ENCODE data around the gene SLC17A8.
A peak's percentile ranks its signal among the peaks of the same experiment; 100 is the strongest.
"Not testable (repeated sequence)": the region's sequence is repeated elsewhere in the genome, so short reads cannot be mapped to it uniquely, and the experiment has no call there.

Gene SLC17A8

DNA sequence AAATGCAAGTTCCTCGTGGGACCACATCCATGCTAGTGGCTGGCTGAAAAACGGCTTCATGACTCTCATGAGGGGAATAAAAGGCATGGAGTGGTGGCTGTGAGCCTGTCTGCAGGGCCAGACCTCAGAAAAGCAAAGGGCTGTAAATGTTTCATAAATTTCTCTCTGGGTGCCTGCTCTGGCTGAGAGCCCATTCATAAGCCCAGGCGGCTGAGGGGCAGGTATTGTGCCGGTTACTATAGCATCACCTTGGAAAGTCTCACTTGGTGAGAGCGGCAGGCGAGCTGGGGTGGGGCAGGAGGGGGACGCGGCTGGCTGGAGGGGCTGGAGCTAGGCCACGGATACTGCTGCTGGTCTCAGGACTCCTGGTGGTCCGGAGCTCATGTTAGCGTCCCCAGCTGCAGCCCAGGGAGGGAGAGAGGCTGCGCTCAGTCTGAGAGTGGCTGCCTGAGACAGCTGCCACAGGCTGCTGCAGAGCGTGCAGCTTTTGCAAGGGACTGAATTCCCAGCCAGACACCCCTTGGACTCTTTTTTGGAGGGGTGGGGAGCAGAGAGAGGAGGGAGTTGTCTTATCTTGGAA is at the start of gene SLC17A8:
SLC17A8 (plus strand) TSS at position 431 of the 580 bp plus-strand sequence. CDS start 318 bp downstream, outside the sequence.
- no peak for DNase-seq (ENCODE audit: low spot score)
- no peak for FAIRE-seq

DNA sequence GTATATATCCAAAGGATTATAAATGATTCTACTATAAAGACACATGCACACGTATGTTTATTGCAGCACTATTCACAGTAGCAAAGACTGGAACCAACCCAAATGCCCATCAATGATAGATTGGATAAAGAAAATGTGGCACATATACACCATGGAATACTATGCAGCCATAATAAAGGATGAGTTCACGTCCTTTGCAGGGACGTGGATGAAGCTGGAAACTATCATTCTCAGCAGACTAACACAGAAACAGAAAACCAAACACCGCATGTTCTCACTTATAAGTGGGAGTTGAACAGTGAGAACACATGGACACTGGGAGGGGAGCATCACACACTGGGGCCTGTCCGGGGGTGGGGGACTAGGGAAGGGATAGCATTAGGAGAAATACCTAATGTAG is 48.7 kb upstream of the SLC17A8 start:
- FAIRE-seq; DNase-seq (ENCODE audit: low spot score): not testable (repeated sequence)

DNA sequence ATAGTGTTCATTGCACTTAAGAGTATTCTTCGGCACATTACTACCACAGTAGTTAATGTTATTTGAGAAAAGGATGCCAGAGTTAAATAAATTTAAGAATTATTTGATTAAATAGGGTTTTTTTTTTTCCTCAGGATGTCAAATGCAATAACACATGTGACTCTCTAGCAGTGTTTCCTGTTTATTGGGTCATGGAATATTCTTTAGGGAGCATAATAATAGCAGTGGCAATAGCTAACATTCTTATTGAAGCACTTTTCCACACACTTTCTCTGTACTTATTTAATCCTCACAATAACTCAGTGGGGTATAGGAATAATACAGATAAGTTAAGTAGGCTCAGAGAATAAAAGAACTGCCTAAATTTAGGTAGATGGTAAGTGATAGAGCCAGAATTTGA is 45.6 kb upstream of the SLC17A8 start:
- FAIRE-seq (no peak), DNase-seq (ENCODE audit: low spot score) (no peak)

DNA sequence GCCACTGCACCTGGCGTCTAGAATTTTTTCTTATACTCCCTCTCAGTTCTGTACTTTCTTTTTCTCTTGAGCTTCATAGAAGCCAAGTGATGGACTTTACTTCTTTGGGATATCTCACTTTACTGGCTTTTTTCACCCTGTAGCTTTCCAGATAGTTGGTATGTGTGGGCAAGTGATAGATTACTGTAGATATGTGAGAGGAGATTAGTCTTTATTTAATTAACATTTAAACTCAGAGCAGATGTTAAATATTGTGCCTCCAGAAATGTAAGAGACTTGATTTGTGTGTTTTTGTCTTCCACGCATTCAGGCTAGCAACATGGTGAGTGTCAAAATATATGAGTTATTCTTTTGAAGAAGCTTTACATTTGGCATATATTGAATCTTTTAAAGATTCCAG is 39.5 kb upstream of the SLC17A8 start:
- DNase-seq (ENCODE audit: low spot score) (no peak), FAIRE-seq (no peak)

DNA sequence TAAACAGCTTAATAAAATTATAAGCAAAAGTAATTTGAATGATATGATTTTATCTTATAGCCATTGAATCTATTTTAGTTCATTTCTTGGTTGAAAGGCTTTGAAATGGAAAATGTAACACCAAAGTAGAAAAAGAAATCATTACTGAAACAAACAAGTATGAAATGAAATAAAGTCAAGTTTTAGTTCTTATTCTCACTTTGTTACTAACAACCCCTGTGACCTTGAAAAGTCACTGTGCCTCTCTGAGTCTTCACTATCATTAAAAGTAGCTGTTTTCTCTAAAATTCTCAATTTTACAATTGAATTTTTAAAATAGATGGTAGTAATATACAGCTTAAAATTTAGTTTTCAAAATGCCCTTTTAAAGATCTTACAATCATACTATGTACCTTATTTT is 32.4 kb upstream of the SLC17A8 start:
- no peak for DNase-seq (ENCODE audit: low spot score)
- FAIRE-seq, result no peak

DNA sequence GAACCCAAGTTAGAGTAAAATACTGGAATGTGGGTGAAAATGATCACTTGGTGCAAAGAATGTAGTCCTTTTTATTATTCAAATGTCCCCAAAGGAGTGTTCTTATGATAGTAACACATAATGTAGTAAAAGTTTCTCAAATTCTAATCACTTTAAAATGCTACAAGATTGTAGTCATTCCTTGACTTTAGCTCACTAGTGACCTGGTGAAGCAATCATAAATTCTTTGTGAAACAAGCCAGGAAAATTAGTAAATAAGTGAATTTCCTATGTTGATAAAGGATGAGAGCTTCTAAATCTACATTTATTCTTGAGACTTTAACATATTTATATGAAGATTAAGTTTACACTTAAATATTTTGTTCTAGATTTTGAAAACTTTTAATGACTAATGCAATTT is 30.7 kb upstream of the SLC17A8 start:
- DNase-seq (ENCODE audit: low spot score) (no peak), FAIRE-seq (no peak)

DNA sequence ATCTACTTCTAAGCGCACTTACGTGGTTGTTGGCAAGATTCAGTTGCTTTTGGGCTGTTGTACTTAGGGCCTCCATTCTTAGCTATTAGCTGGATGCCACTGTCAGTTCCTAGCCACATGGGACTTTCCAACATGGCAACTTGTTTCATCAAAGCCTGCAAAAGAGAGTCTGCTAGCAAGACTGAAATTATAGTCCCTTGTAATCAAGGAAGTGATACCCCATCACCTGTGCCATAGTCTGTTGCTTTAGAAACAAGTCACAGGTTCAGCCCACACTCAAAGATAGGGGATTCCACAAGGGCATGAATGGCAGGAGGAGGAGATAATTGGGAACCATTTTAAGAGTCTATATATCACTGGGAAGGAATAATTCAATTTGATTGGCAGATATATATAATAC is 27.1 kb upstream of the SLC17A8 start:
- FAIRE-seq (no peak), DNase-seq (ENCODE audit: low spot score) (no peak)

DNA sequence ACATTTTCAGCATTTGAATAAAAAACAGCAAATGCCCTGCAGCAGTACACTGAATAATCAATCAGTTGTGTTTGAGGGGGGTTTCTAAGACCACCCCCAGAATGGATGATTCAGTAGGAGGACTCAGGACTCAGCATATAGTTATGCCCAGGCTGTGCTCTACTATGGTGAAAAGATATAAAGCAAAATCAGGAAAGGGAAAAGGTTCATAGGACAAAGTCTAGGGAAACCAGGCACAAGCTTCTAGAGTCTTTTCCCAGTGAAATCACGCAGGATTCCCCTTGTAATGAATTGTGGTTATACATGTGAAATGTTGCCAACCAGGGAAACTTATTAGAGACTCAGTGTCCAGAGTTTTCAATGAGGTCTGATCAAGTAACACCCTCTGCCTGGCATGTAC is 25.0 kb upstream of the SLC17A8 start:
- FAIRE-seq (no peak), DNase-seq (ENCODE audit: low spot score) (no peak)

DNA sequence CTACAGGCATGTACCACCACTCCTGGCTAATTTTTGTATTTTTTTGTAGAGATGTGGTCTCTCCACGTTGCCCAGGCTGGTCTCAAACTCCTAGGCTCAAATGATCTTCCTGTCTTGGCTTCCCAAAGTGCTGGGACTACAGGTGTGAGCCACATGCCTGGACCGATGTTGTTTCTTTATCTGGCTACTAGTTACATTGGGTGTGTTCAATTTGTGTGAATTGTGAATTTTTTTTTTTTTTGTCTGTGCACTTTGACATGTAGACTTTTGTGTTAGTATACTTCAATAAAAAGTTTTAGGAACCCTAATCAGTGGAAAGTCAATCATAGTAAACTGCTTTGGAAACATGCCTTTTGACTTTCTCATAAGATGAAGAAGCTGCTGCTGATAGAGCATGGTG is 24.0 kb upstream of the SLC17A8 start:
- FAIRE-seq, result no peak

DNA sequence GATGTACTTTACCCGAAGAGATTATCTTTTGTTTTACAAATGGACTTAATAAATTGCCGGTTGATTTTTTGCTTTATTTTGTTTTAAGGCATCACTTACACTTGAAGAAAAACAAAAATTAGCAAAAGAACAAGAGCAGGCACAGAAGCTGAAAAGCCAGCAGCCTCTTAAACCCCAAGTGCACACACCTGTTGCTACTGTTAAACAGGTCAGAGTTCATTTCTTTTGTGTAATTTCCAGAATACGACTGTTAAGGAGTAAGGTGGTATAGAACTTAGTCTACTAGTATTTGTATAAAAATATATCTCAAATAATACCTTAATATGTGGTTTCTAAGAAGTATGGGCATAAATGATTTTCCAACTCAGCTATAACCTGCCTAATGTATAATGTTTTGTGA is 19.6 kb upstream of the SLC17A8 start:
- no peak for DNase-seq (ENCODE audit: low spot score)
- no peak for FAIRE-seq

More for the DNA sequence above, 24.0 kb upstream of the SLC17A8 start:
- no peak for DNase-seq (ENCODE audit: low spot score)

DNA sequence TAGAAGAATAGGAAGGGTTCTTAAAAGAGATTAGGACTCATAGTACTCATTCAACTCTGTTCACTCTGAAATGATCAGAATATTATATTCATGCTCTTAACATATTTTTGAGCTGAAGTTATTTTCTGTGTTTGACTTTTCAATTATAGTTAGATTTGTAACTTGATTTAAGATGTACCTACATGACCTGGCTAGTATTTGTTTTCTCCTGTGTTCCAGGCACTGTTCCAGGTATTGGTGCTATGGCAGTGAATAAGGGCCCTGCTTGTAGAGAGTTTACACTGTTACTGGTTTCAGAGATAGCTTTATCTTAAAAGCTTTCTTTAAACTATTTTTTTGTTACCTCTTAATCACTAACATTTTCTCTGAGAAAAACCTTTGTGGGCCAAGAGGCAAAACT is 19.1 kb upstream of the SLC17A8 start:
- FAIRE-seq (no peak), DNase-seq (ENCODE audit: low spot score) (no peak)

DNA sequence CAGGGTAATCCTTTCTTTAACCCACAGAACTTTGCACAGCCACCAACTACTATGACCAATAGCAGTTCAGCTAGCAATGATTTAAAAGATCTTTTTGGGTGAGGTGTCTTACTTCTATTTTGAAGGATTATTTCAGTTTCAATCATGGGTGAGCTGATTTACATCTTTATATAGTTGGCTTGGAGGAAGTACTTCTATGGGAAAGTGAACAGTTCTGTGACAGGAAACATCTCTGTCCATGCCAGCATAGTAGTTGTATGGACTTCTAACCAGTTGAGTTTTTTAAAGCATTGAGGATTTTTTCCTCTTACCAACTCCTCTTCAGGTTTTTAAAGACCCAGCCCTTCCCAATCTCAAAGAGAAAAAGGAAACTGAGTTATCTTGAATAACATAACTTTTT is 17.8 kb upstream of the SLC17A8 start:
- FAIRE-seq, result no peak
- DNase-seq (ENCODE audit: low spot score), result no peak

DNA sequence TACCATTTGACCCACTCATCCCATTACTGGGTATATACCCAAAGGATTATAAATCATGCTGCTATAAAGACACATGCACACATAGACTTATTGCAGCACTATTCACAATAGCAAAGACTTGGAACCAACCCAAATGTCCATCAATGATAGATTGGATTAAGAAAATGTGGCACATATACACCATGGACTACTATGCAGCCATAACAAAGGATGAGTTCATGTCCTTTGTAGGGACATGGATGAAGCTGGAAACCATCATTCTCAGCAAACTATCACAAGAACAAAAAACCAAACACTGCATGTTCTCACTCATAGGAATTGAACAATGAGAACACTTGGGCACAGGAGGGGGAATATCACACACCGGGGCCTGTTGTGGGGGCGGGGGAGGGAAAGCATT is 14.0 kb upstream of the SLC17A8 start:
- not testable (repeated sequence) for FAIRE-seq; DNase-seq (ENCODE audit: low spot score)

DNA sequence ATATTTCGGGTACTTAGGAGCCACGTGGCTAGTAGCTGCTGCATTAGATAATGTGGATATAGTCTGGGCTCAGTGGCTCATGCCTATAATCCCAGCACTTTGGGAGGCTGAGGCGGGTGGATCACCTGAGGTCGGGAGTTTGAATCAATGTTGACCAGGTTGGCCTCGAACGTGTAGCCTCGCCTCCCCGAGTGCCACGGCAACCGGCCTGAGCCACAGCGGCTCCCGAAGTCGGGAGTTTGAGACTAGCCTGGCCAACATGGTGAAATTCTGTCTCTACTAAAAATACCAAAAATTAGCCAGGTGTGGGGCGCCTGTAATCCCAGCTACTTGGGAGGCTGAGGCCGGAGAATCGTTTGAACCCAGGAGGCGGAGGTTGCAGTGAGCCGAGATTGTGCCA is 12.5 kb upstream of the SLC17A8 start:
- not testable (repeated sequence) for DNase-seq (ENCODE audit: low spot score); FAIRE-seq

DNA sequence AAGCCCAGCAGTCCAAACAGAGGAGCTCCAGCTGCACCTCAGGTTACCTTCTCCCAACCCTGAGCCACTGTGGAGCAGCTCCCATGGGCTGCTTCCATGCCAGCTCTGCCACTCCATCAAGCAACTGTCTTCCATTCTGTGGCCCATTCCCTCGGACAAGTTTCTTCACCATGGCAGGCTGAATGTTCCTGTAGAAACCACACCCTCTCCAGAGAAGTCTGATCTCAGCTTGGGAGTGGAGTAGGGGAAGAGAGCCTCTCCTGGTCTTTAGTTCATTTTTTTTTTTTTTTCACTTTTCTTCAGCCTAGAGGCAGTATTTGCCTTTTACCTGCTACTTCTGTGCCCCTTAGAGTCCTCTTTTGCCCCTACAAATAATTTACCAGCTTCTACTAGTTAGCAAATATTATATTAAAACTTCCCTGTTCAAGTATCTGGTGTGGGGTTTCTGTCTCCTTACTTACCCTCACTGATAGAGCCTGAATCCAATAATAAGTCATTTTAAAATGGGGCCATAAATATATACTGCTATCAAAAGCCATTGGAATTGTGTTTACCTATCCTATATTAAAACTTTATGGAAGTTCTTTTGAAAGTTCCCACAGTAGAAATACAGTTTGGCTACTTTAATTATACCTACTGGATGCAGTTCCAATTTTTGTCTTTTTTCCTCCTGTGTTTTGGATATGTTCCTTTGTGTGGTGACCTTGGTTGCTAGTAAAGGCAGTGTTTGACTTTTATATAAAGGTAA is 11.7 kb upstream of the SLC17A8 start:
- FAIRE-seq, result no peak
- no peak for DNase-seq (ENCODE audit: low spot score)

DNA sequence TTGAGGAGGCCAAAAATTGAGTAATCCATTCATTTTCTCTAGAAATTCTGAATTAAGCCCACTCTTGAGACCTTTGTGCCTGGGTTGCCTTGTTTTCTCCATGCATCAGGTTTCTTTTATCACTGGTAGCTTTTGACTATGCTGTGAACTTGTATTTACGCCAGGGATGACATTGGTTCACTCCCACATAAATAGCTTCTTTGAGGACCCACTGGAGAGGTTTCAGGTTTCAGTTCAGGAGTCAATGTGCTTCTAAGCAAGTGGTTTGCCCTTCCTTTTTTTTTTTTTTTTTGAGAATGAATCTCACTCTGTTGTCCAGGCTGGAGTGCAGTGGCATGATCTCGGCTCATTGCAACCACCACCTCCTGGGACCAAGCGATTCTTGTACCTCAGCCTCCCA is 10.2 kb upstream of the SLC17A8 start:
- no peak for DNase-seq (ENCODE audit: low spot score)
- FAIRE-seq, result no peak

DNA sequence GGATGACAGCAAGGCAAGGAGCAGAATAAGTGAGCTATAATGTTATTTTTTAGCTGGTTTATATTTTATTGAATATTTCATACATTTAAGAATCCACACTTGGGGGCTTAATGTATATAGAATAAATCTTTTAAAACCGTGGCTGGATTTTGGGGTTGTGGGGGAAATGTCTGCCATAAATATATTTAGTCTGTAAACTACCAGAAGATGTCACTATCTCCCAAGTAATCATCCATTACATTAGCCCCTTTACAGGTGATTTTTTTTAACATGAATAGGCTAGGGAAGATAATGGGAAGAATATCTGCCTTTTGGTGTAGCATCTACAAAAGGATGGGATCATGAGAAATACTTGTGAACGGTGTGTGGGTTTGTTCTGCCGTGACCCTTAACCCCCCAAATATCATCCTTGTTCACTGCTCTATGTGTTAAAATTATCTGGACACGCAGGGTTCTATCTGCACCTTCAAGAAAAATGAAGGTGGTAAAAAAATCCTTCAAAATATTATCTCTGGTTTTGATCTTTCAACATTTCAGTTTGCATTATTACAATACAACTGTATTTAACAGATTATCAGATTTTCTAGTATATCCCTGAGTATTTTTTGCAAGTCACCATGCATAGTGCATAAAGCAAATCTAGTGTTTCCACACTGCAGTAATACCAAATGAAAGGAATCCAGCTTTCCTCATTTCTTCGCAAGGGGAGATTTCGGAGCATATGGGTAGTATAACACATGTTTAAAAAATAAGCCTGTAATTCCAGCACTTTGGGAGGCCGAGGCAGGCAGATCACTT is 8.0 kb upstream of the SLC17A8 start:
- DNase-seq (ENCODE audit: low spot score), result peak; percentile 38
- peak; percentile 58 for FAIRE-seq

DNA sequence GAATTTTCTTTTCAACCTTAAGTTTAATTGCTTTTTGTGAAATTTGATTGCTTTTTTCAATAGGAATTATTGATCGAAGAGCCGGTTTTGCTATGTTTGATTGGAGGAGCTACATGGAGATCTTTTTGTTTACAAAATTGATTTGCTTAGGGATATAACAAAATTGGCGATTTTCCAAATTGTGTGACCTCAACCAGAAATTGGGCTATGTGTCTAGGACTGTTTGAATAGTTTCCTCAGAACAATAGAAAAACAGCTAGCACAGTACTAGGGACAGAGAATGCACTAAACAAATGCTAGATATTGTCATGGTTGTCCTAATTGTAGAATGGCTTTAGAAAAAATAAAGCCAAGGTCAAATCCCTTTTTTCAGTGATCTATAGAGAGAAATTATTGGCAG is 2.4 kb downstream of the SLC17A8 start:
- DNase-seq (ENCODE audit: low spot score) (no peak), FAIRE-seq (no peak)

DNA sequence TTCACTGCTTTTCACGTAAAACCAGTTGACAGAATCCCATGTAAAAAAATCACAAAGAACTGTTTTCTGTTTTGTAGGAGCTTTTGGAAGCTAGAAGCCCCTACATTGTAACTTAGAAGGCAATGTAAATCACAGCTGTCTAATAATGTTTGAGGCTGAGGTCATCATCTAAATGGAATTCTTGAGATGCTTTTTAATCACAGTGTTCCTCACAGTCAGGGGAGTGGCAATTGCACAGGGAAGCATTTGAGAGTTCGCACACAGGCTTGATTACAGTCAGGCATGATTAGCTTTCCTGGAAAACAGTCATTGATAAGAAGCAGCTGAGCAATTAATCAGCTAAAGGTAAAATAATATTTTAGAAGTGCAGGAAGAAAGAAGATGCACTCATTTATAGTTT is 2.9 kb downstream of the SLC17A8 start:
- FAIRE-seq, result no peak
- no peak for DNase-seq (ENCODE audit: low spot score)

DNA sequence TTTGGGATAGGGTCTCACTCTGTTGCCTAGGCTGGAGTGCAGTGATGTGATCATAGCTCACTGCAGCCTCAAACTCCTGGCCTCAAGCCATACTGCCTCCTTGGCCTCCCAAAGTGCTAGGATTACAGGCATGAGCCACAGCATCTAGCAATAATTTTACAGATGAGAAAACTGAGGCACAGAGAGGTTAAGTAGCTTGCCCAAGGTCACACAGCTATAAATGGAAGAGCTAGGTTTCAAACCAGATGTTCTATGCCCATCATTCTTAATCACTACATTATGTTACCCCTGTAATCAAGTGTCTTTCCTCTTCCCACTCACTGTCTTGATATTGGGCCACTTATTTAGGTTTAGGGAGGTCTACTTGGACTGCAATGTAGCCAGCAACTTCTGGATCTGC is 3.6 kb downstream of the SLC17A8 start:
- no peak for FAIRE-seq
- no peak for DNase-seq (ENCODE audit: low spot score)

DNA sequence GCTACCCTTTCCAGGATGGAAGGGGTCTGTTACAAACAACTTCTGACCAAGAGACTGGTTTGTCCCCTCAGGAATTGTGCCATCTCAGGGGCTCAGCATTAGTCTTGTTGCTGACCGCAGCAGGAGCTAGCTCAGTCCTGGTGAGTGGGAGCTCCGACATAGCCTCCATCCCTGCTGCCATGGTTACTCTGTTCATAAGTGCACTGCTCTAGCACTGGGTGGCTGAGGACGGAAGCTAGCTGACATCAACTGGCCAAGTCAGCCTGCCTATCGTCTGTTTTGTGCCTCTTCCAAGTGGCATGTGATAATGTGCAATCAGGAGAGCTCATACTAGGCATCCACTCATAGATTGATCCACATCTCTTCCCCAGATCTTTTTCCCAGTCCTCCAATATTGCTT is 7.5 kb downstream of the SLC17A8 start:
- DNase-seq (ENCODE audit: low spot score) (no peak), FAIRE-seq (no peak)

DNA sequence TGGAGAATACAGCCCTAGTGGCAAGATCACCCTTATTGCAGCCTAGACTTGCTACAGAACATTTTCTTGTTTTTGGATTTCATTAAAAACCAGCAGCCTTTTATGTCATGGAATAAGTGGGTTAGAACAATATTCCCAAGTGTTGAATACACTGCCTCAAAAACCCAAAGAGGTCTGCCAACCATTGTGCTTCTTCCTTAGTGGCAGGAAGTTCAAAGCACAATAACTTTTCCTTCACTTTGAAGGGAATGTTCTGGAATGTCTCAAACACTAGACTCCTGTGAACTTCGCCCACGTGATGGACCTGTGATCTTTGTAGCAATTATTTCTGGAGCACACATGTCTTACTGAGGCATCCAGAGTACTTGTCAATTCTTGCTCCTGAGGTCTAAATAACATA is 8.5 kb downstream of the SLC17A8 start:
- FAIRE-seq (no peak), DNase-seq (ENCODE audit: low spot score) (no peak)

Measured in RCC 7860 (cell line).